IMR-90 (cell line): ENCODE measurements around the gene RELN.

Source experiments
- CHD1 ChIP-seq: IDR thresholded peaks from 2 replicates; pipeline ENCODE4 v1.6.1; 2012; ENCODE audit warnings: low read depth, low read length, improper control_type of control experiment
- CTCF ChIP-seq: conservative IDR thresholded peaks from 2 replicates; pipeline ENCODE4 v1.5.1; 2012; ENCODE audit warnings: mild to moderate bottlenecking, low read depth, low read length, improper control_type of control experiment
- POLR2A ChIP-seq: IDR thresholded peaks from 2 replicates; pipeline ENCODE4 v1.6.1; 2012; ENCODE audit warnings: mild to moderate bottlenecking, low read depth, low read length
- RAD21 ChIP-seq: IDR thresholded peaks from 2 replicates; pipeline ENCODE4 v1.6.1; 2012; ENCODE audit warnings: low read length, improper control_type of control experiment
- RFX5 ChIP-seq: IDR thresholded peaks from 2 replicates; pipeline ENCODE4 v1.8.0; 2012; ENCODE audit warnings: low read depth, mild to moderate bottlenecking, low read length, moderate library complexity

GRCh38 chr7:103984050-103984449 is 5.4 kb downstream of the RELN start:
- TF ChIP-seq CTCF (no peak), RAD21 (no peak), POLR2A (no peak), RFX5 (no peak), CHD1 (no peak)
